GM04504 (cell line): ENCODE results near the gene LGALS8.
"Not testable (repeated sequence)": the region's sequence is repeated elsewhere in the genome, so short reads cannot be mapped to it uniquely, and the experiment has no call there.

Source experiments
- DNase-seq: peaks from one replicate; pipeline ENCODE4 v3.0.0-alpha.2; 2012; ENCODE audit warnings: low read depth

The LGALS8 gene

GRCh38 chr1:236541710-236542109 is 17.9 kb downstream of the LGALS8 start:
- no peak for DNase-seq

- no peak for DNase-seq
These were observed 19.4 kb downstream of the LGALS8 start for GRCh38 chr1:236543065-236543669.

- DNase-seq = no peak
These were observed 21.9 kb downstream of the LGALS8 start for GRCh38 chr1:236545621-236546169.

- no peak for DNase-seq
These were observed 24.7 kb downstream of the LGALS8 start for GRCh38 chr1:236548452-236548851.

- DNase-seq = no peak
These were observed 27.4 kb downstream of the LGALS8 start for GRCh38 chr1:236550961-236551851.

- no peak for DNase-seq
These were observed 28.3 kb downstream of the LGALS8 start for GRCh38 chr1:236552096-236552495.

GRCh38 chr1:236552901-236553300 is 29.1 kb downstream of the LGALS8 start:
- DNase-seq = no peak

- DNase-seq = no peak
These were observed 29.6 kb downstream of the LGALS8 start for GRCh38 chr1:236553370-236553769.

- DNase-seq = no peak
These were observed 32.8 kb downstream of the LGALS8 start for GRCh38 chr1:236556606-236557005.

- no peak for DNase-seq
These were observed 34.3 kb downstream of the LGALS8 start for GRCh38 chr1:236558081-236558480.

- DNase-seq = no peak
These were observed 35.1 kb downstream of the LGALS8 start for GRCh38 chr1:236558846-236559245.

GRCh38 chr1:236560213-236560771 is 36.5 kb downstream of the LGALS8 start:
- DNase-seq = no peak

- no peak for DNase-seq
These were observed 38.2 kb downstream of the LGALS8 start for GRCh38 chr1:236561976-236562375.

- no peak for DNase-seq
These were observed 41.7 kb downstream of the LGALS8 start for GRCh38 chr1:236565530-236565929.

- DNase-seq = no peak
These were observed 44.6 kb downstream of the LGALS8 start for GRCh38 chr1:236568285-236568894.

- DNase-seq = peak; percentile 18
These were observed 51.7 kb downstream of the LGALS8 start for GRCh38 chr1:236575523-236575922.

GRCh38 chr1:236576004-236576403 is 52.2 kb downstream of the LGALS8 start:
- DNase-seq = peak; percentile 12

GRCh38 chr1:236577041-236577440 is 53.3 kb downstream of the LGALS8 start:
- not testable (repeated sequence) for DNase-seq

- no peak for DNase-seq
These were observed 54.9 kb downstream of the LGALS8 start for GRCh38 chr1:236578661-236579060.

GRCh38 chr1:236580404-236580803 is 56.6 kb downstream of the LGALS8 start:
- DNase-seq = not testable (repeated sequence)

- no peak for DNase-seq
These were observed 57.7 kb downstream of the LGALS8 start for GRCh38 chr1:236581528-236581927.

GRCh38 chr1:236589531-236589930 is 65.7 kb downstream of the LGALS8 start:
- DNase-seq = no peak
